Neutrophil (primary cell): ENCODE results near the gene BEX3.
"Not testable (repeated sequence)": the region's sequence is repeated elsewhere in the genome, so short reads cannot be mapped to it uniquely, and the experiment has no call there.

Experiments used
- H3K27ac ChIP-seq: fragments of 200-600 bp; sonication (generic); 2 replicates; pipeline ENCODE4 v1.5.1; 2016; ENCODE audit warnings: mild to moderate bottlenecking, moderate library complexity
- H3K27me3 ChIP-seq: fragments of 200-600 bp; sonication (generic); 2 replicates; pipeline ENCODE4 v1.6.0; 2016; ENCODE audit warnings: mild to moderate bottlenecking
- H3K36me3 ChIP-seq: fragments of 200-600 bp; sonication (generic); 2 replicates; pipeline ENCODE4 v1.5.1; 2017
- H3K4me1 ChIP-seq, 2 experiments: fragments of 200-600 bp in 1 of 2; sonication (generic) in 1 of 2; 1 replicate in 1 of 2; 2 replicates in 1 of 2; pipeline versions ENCODE4 v1.5.1 to v1.6.1; 2013 to 2016; ENCODE audit warnings: low read depth in 1 of 2, low read length in 1 of 2, mild to moderate bottlenecking in 1 of 2, moderate library complexity in 1 of 2; ENCODE audit not compliant: control insufficient read depth in 1 of 2, insufficient read depth in 1 of 2
- H3K4me3 ChIP-seq, 2 experiments: fragments of 200-600 bp in 1 of 2; sonication (generic) in 1 of 2; 1 replicate in 1 of 2; 2 replicates in 1 of 2; pipeline ENCODE4 v1.5.1; 2013 to 2016; ENCODE audit warnings: low read depth in 1 of 2, low read length in 1 of 2, mild to moderate bottlenecking in 1 of 2, moderate library complexity in 1 of 2
- H3K9me3 ChIP-seq: fragments of 200-600 bp; sonication (generic); 2 replicates; pipeline ENCODE4 v1.5.1; 2016
- TF ChIP-seq, protein P1 (sequence below): fragments of 200-600 bp; sonication (generic); IDR thresholded peaks from 2 replicates; pipeline ENCODE4 v1.5.1; 2016; ENCODE audit warnings: antibody characterized with exemption

BEX3 gene

DNA sequence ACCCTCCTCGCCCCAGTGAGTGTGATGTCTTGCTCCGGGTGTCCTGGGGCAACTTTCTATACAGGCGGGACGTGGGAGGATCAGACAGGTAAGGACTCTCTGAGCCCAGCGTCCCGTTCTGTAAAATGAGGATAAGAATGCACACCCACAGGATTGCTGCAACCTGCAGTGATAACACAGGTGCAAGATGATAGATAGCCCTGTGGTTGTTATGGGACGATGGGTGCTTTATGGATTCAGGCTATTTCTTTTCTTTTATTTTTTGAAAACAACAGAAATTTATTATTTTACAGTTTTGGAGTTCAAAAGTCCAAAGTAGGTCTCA is 28.6 kb downstream of the BEX3 start:
- Histone ChIP-seq H3K4me3 (no peak overlapping the region), H3K27ac (no peak overlapping the region), H3K36me3 (no peaks in the 10 kb centered on the region), H3K4me1 (no peaks in the 10 kb centered on the region), H3K27me3 (no peaks in the 10 kb centered on the region), H3K9me3 (no peaks in the 10 kb centered on the region)
- TF ChIP-seq, protein P1, sequence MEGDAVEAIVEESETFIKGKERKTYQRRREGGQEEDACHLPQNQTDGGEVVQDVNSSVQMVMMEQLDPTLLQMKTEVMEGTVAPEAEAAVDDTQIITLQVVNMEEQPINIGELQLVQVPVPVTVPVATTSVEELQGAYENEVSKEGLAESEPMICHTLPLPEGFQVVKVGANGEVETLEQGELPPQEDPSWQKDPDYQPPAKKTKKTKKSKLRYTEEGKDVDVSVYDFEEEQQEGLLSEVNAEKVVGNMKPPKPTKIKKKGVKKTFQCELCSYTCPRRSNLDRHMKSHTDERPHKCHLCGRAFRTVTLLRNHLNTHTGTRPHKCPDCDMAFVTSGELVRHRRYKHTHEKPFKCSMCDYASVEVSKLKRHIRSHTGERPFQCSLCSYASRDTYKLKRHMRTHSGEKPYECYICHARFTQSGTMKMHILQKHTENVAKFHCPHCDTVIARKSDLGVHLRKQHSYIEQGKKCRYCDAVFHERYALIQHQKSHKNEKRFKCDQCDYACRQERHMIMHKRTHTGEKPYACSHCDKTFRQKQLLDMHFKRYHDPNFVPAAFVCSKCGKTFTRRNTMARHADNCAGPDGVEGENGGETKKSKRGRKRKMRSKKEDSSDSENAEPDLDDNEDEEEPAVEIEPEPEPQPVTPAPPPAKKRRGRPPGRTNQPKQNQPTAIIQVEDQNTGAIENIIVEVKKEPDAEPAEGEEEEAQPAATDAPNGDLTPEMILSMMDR, result no peak

DNA sequence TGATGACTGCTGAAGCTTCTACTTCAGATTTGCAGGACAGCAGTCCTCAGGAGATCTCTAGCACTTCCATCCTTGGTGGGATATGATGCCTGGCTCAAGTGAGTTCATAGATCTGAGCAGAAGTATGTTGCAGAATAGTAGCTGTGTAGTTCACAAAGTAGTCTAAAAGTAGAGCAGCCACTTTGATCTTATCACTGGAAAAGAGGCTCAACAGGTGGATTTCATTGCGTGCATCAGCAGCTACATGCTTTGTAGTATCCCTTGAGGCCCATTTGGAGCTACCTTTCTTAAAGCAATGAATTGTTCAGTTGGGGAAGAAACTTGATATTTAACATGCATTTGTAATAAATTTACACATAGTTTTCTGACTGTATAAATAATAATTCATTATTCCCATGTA is 29.9 kb downstream of the BEX3 start:
- Histone ChIP-seq H3K36me3 (no peaks in the 10 kb centered on the region), H3K4me3 (no peak overlapping the region), H3K9me3 (no peaks in the 10 kb centered on the region)

DNA sequence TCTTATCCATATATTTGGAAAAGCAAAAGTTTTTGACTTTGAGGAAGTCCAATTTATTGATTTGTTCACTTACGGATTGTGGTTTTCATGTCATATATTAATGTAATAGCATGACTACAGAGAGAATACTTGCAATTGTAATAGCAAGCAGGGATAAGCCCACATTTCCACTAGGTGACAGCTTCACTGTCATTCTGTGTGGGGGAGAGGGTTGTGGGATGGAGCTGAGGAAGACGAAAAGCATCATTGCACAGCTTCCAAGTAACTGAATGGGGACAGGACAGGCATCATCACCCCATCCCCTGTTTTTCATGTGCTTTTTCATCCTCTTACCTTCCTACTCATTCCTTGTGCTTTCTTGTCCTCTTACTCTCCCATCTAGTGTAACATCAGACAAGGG is 31.4 kb downstream of the BEX3 start:
- H3K36me3 ChIP-seq, result no peaks in the 10 kb centered on the region
- TF ChIP-seq, protein P1, result no peak
- no peaks in the 10 kb centered on the region for H3K27me3 ChIP-seq
- H3K4me3 ChIP-seq, result no peak overlapping the region
- no peak overlapping the region for H3K27ac ChIP-seq
- no peaks in the 10 kb centered on the region for H3K4me1 ChIP-seq
- H3K9me3 ChIP-seq, result no peaks in the 10 kb centered on the region

More for the DNA sequence above, 29.9 kb downstream of the BEX3 start:
- Histone ChIP-seq H3K27ac (no peak overlapping the region), H3K27me3 (no peaks in the 10 kb centered on the region), H3K4me1 (no peaks in the 10 kb centered on the region)
- TF ChIP-seq, protein P1, result no peak

DNA sequence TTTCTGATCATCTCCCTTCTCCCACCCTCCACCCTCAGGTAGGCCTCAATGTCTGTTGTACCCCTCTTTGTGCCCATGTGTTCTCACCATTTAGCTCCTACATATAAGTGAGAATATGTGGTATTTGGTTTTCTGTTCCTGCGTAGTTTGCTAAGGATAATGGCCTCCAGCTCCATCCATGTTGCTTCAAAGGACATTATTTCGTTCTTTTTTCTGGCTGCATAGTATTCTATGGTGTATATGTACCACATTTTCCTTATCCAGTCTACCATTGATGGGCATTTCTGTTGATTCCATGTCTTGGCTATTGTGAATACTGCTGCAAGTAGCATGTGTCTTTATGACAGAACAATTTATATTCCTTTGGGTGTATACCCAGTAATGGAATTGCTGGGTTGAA is 35.4 kb downstream of the BEX3 start:
- not testable (repeated sequence) for H3K36me3 ChIP-seq, H3K4me3 ChIP-seq, H3K27me3 ChIP-seq, H3K9me3 ChIP-seq, H3K27ac ChIP-seq, H3K4me1 ChIP-seq

DNA sequence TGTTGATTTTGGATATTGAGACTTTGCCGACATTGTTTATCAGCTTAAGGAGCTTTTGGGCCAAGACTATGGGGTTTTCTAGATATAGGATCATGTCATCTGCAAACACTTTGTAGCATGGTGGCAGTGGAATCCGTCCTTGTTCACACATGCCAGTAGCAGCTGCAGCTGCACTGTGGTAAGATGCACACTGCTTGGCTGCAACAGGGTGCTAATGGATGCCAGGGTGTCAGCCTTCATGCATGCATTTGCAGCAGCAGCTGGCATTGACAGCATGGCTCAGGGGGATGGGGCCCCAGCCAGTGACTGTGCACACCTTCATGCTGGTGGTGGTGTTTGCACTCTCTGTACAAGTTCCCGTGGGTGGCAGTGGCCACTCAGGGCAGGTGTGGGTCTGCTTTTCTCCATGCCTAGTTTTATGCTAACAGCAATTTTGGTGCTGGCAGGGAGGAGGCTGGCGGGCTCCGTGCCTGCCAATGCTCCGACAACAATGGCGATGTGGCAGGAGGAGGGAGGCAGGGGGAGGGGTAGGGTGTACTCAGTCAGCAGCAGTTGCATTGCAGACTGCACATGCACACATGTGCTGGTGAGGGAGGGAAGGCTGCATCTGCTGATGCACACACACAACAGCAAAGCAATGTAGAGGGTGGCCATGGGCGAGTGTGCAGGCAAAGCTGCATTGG is 37.5 kb downstream of the BEX3 start:
- Histone ChIP-seq H3K9me3 (no peaks in the 10 kb centered on the region), H3K4me1 (no peaks in the 10 kb centered on the region), H3K36me3 (no peaks in the 10 kb centered on the region), H3K27ac (no peak overlapping the region), H3K27me3 (no peaks in the 10 kb centered on the region), H3K4me3 (no peak overlapping the region)
- TF ChIP-seq, protein P1, result no peak

DNA sequence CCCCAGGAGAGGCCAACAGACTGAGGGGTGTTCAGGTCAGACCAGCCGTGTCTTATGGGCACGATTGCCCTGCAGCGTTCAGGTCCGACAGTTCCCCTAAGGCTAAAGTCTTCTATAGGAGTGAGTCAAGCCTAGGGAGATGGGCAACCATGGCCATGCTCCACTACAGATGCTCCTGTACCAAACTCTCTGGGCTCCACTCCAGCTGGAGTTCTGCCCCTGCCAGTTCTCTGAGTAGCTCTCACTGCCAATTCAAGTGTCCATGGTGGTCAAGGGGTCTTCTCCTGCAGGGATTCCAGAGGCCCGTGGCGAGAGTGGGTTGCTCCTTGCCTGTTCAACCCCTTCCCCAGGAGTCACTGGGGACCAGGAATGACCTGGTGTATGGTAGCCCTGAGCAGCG is 38.2 kb downstream of the BEX3 start:
- Histone ChIP-seq H3K9me3 (no peaks in the 10 kb centered on the region), H3K27ac (no peak overlapping the region), H3K4me1 (no peaks in the 10 kb centered on the region), H3K4me3 (no peak overlapping the region), H3K27me3 (no peaks in the 10 kb centered on the region), H3K36me3 (no peaks in the 10 kb centered on the region)
- TF ChIP-seq, protein P1, result no peak
